Measurements from ENCODE around the gene CDC40.

DNA sequence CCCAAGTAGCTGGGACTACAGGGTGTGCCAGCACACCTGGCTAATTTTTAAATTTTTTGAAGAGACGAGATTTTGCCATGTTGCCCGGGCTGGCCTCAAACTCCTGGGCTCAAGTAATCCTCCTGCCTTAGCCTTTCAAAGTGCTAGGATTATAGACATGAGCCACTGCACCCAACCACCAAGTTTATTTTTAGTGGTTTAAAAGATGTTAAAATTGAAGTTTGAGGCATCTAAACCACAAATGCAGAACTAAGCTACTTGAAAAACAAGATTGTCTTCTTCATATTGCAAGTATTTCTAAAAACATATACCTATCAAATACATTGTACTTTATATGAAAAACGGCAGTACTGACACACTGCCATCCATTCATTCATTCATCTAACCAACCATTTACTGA is 32.4 kb upstream of the CDC40 start:
- no peak for TF ChIP-seq EP300 (IDR thresholded peaks at IDR 0.05)
- TF ChIP-seq, protein P1, sequence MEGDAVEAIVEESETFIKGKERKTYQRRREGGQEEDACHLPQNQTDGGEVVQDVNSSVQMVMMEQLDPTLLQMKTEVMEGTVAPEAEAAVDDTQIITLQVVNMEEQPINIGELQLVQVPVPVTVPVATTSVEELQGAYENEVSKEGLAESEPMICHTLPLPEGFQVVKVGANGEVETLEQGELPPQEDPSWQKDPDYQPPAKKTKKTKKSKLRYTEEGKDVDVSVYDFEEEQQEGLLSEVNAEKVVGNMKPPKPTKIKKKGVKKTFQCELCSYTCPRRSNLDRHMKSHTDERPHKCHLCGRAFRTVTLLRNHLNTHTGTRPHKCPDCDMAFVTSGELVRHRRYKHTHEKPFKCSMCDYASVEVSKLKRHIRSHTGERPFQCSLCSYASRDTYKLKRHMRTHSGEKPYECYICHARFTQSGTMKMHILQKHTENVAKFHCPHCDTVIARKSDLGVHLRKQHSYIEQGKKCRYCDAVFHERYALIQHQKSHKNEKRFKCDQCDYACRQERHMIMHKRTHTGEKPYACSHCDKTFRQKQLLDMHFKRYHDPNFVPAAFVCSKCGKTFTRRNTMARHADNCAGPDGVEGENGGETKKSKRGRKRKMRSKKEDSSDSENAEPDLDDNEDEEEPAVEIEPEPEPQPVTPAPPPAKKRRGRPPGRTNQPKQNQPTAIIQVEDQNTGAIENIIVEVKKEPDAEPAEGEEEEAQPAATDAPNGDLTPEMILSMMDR (IDR thresholded peaks at IDR 0.05): no peak
- no peak for TF ChIP-seq POLR2A (IDR thresholded peaks at IDR 0.05)

Measured in gastroesophageal sphincter (tissue), 3 donors.